ENCODE measurements around the gene ATXN1.
A peak's percentile ranks its signal among the peaks of the same experiment; 100 is the strongest.

ATXN1 gene

GRCh38 chr6:16762550-16763477 is 1.6 kb upstream of the ATXN1 start:
- peak; percentile 80 for TF ChIP-seq CTCF (IDR thresholded peaks at IDR 0.05)

- no peak for TF ChIP-seq CTCF (IDR thresholded peaks at IDR 0.05)
These were observed 949 bp upstream of the ATXN1 start for GRCh38 chr6:16762268-16762549.

- 0 out of 2 replicates have a peak, but pooled peaks have one; percentile 11 for TF ChIP-seq CTCF (IDR thresholded peaks at IDR 0.05)
These were observed 409 bp upstream of the ATXN1 start for GRCh38 chr6:16761471-16762267.

- no peak for TF ChIP-seq CTCF (IDR thresholded peaks at IDR 0.05)
These were observed 1.4 kb downstream of the ATXN1 start for GRCh38 chr6:16759646-16760515.

- no peak for TF ChIP-seq CTCF (IDR thresholded peaks at IDR 0.05)
These were observed 2.0 kb downstream of the ATXN1 start for GRCh38 chr6:16759181-16759645.

- no peak for TF ChIP-seq CTCF (IDR thresholded peaks at IDR 0.05)
These were observed 2.9 kb downstream of the ATXN1 start for GRCh38 chr6:16758163-16758975.
